Cardiac muscle cell (in vitro differentiated cells and primary cell): ENCODE data around the gene THUMPD1. TPM values are rescaled to one million over a fixed set of nuclear protein-coding genes. Genes with fewer than 3 reads are reported as not detected.

ENCODE experiments used
- DNase-seq, 2 donors: peaks; one replicate each; pipeline versions ENCODE4 v3.0.0 to v3.0.0-alpha.2; 2010 to 2017; ENCODE audit warnings: low read depth in 1 of 2, low spot score in 1 of 2
- H3K27ac ChIP-seq: fragments of 200-600 bp; sonication (generic); 2 replicates; pipeline ENCODE4 v1.5.1; 2016
- H3K27me3 ChIP-seq: fragments of 200-600 bp; sonication (generic); 2 replicates; pipeline ENCODE4 v1.6.0; 2016; ENCODE audit warnings: control low read depth
- H3K36me3 ChIP-seq: fragments of 200-600 bp; sonication (generic); 2 replicates; pipeline ENCODE4 v1.5.1; 2016; ENCODE audit warnings: control low read depth
- H3K4me1 ChIP-seq: fragments of 200-600 bp; sonication (generic); 2 replicates; pipeline ENCODE4 v1.8.1; 2017; ENCODE audit warnings: low read depth, mild to moderate bottlenecking, mixed run types
- H3K4me3 ChIP-seq: fragments of 200-600 bp; sonication (generic); 2 replicates; pipeline ENCODE4 v1.5.1; 2016; ENCODE audit warnings: mild to moderate bottlenecking
- H3K9me3 ChIP-seq: fragments of 200-600 bp; sonication (generic); 2 replicates; pipeline ENCODE4 v1.5.1; 2017; ENCODE audit warnings: low read depth, mild to moderate bottlenecking, control low read depth
- polyA plus RNA-seq: library from polyadenylated mRNA; unstranded; fragments of >200 nt; fragmentation: Nextera tagmentation; extraction: Ambion mirVana; gene quantifications from 2 replicates; pipeline ENCODE4 v1.2.1, GENCODE V29; 2016
- total RNA-seq: library from RNA; depleted of rRNA; stranded (reverse); fragments of >200 nt; gene quantifications from 2 replicates; pipeline ENCODE4 v1.2.3, GENCODE V29; 2016
- TF ChIP-seq, protein P1 (sequence below): IDR thresholded peaks from 2 replicates; pipeline ENCODE4 v1.5.1; 2012; ENCODE audit warnings: low read depth, mild to moderate bottlenecking, low read length

THUMPD1 gene
- total and polyA plus RNA-seq, 2 experiments from 2014 or later, result 22.8 to 83.3 TPM

DNA sequence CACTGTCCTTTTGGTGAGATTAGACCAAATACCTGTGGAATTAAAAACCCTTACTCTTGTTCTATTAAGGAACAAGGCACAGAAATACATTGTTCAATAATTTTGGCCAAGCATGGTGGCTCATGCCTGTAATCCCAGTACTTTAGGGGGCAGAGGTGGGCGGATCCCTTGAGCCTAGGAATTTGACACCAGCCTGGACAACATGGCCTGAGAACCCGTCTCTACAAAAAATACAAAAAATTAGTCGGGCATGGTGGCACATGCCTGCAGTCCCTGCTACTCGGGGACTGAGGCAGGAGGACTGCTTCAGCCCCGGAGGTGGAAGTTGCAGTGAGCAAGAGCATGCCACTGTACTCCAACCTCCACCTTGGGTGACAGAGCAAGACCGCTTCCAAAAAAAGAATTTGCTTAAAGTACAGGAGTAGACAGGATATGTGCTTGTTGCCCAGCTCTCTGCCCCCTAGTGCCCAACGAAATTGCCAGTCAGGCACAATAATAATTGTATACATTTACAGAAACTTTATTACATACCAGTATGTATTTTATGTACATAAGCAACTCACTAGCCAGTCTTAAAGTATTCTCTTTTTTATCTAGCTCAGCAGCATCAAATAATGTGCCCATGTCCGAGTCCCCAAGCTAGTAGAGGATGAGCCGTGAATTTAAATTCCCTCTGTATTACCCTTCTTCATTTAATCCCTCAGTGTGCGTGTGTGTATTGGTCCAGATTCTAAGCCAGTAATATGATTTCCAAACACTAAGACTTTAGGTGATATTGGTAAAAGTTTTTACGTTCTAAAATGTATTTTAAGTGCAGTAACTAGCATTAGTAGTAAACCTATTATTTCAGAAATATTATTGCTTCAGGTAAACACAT lies 1.4 kb downstream of the THUMPD1 start:
- DNase-seq, result peak in 1 of 2 donors; percentile 21
- Histone ChIP-seq H3K36me3 (peaks cover 33% of the 10 kb centered on the region), H3K4me3 (peak overlapping the region; percentile 58), H3K27ac (peak overlapping the region; percentile 82), H3K4me1 (peaks cover 9% of the 10 kb centered on the region), H3K9me3 (no peaks in the 10 kb centered on the region), H3K27me3 (no peaks in the 10 kb centered on the region)
- TF ChIP-seq, protein P1, sequence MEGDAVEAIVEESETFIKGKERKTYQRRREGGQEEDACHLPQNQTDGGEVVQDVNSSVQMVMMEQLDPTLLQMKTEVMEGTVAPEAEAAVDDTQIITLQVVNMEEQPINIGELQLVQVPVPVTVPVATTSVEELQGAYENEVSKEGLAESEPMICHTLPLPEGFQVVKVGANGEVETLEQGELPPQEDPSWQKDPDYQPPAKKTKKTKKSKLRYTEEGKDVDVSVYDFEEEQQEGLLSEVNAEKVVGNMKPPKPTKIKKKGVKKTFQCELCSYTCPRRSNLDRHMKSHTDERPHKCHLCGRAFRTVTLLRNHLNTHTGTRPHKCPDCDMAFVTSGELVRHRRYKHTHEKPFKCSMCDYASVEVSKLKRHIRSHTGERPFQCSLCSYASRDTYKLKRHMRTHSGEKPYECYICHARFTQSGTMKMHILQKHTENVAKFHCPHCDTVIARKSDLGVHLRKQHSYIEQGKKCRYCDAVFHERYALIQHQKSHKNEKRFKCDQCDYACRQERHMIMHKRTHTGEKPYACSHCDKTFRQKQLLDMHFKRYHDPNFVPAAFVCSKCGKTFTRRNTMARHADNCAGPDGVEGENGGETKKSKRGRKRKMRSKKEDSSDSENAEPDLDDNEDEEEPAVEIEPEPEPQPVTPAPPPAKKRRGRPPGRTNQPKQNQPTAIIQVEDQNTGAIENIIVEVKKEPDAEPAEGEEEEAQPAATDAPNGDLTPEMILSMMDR, result peak; percentile 38

DNA sequence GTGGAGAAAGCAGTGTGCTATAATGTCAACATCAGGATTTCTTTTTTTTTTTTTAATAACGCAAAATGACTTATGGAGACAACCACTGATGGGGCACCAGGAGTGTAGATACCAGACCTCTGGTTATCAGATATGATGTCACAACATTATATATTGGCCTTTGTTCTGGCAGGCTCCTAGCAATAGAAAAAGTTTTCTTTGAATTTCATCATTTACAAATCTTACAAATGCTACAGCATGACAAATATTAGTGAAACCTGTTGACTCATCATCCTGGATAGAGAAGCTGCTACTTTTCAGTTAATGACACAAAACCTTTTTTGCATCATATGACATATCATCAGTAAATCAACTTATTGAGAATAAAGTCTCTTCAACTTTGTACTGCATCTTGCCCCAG lies 6.1 kb downstream of the THUMPD1 start:
- no peaks in the 10 kb centered on the region for H3K27me3 ChIP-seq
- H3K4me3 ChIP-seq, result no peak overlapping the region

DNA sequence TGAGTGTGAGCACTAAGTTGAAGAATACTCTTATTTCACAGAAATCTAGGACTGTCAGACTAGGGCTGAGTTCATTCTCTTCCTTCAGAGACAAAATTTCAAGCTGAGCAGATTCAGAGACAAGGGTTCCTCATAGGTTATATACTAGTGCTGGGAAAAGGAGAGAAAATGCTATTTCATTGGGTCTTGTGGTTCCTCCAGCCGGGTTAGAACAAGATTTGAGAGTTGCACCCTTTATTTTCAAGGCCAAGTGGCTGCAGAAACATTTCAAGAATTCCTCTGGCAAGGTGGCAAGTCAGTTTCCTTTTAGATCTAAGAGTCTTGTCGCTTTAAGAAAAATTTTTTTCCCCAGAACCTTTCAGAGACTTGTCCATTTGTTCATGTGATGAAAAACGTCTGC lies 6.8 kb downstream of the THUMPD1 start:
- TF ChIP-seq, protein P1, result no peak
- Histone ChIP-seq H3K27me3 (no peaks in the 10 kb centered on the region), H3K9me3 (no peaks in the 10 kb centered on the region), H3K36me3 (peaks cover 46% of the 10 kb centered on the region), H3K4me1 (peaks cover under 1% of the 10 kb centered on the region), H3K4me3 (no peak overlapping the region), H3K27ac (no peak overlapping the region)
- DNase-seq, result no peak

More for the DNA sequence above, 6.1 kb downstream of the THUMPD1 start:
- Histone ChIP-seq H3K9me3 (no peaks in the 10 kb centered on the region), H3K27ac (no peak overlapping the region), H3K4me1 (peaks cover 7% of the 10 kb centered on the region), H3K36me3 (peaks cover 46% of the 10 kb centered on the region)
- TF ChIP-seq, protein P1, result no peak
- peak in 1 of 2 donors; percentile 8 for DNase-seq

DNA sequence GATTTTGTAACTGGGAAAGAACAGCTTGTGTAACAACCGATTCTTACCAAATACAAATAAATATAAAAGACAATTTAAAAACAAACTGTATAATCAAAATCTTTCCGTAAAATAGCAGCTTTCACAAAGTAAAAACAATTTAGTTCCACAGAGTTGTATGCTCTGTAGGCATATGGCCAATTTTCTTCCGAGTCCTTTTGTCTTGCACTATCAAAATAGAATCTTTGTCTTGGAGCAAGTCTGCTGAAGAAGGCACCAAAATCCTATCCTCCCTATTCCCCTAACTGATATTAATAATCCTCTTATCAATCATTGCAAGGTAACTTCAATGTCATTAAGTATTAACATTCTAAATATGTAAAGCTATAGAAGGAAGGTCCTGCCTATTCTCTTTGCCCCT lies 7.6 kb downstream of the THUMPD1 start:
- Histone ChIP-seq H3K9me3 (no peaks in the 10 kb centered on the region), H3K27ac (no peak overlapping the region), H3K4me3 (no peak overlapping the region), H3K27me3 (no peaks in the 10 kb centered on the region), H3K36me3 (peaks cover 46% of the 10 kb centered on the region), H3K4me1 (no peaks in the 10 kb centered on the region)
- TF ChIP-seq, protein P1, result no peak
- no peak for DNase-seq

DNA sequence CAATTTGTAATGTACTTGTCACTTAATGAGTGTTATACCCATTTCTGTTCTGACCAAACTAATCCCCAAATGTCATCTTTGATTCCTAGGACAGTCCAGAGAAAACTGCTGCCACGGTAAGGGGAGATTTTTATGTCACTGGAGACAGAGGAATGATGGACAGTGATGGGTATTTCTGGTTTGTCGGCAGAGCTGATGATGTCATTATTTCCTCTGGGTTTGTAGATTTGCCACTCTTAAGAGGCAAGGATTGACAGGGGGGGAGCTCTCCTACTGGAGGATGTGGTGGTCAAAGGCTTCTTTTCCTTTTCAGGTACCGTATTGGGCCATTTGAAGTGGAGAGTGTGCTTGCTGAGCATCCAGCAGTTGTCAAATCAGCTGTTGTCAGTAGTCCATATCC lies 12.5 kb downstream of the THUMPD1 start:
- Histone ChIP-seq H3K27ac (no peak overlapping the region), H3K27me3 (no peaks in the 10 kb centered on the region), H3K9me3 (no peaks in the 10 kb centered on the region), H3K4me3 (no peak overlapping the region), H3K36me3 (peaks cover 3% of the 10 kb centered on the region), H3K4me1 (no peaks in the 10 kb centered on the region)
- DNase-seq, result no peak
- TF ChIP-seq, protein P1, result no peak
